ENCODE results near the gene WFIKKN1. TPM values are rescaled to one million over a fixed set of nuclear protein-coding genes. Genes with fewer than 3 reads are reported as not detected.

Gene WFIKKN1
- total RNA-seq, 2 experiments from 2014 or later: 0.47 to 1.2 TPM

DNA sequence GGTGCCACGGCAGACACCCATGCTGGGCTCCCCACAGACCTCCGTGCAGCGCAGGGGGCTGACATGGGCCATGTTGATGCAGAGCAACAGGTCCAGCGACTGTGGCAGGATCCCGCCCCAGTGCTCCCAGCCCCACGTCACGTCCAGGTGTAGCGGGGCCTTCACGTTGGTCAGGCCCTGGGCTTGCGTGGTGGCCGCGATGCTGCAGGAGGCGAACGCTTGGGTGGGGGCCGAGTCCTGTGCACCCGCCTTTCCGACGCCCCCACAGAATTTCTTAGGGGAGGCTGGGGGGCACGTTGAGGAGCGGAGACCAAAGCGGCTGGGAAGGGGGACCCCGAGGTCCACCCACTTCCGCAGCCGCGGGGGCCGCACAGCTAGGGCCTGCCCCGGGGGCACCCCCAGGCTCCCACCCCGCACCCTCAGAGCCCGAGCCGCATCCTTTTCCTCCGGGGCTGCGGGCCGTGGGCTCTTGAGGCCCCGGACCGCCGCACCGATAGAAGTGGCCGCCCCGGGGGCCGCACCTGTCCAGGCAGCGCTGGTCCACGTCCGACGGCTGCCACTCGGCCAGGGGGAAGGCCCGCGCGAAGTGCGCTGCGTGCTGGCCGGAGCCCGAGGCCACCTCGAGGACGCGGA lies 4.9 kb downstream of the WFIKKN1 start:
- Histone ChIP-seq H4K20me1 (ENCODE audit: insufficient read depth, low read length) (no peaks in the 10 kb centered on the region), H3K4me1 (ENCODE audit: insufficient read depth, low read length, poor library complexity, severe bottlenecking) (peaks cover 39% of the 10 kb centered on the region), H3K79me2 (ENCODE audit: insufficient read depth, low read depth, low read length) (peaks cover 8% of the 10 kb centered on the region; the same call in 1 of the 2 replicates), H3K9me2 (ENCODE audit: insufficient read depth, low read length) (no peaks in the 10 kb centered on the region), H3K9me3 (ENCODE audit: low read length) (no peaks in the 10 kb centered on the region), H3K36me3 (ENCODE audit: insufficient read depth, low read length) (peaks cover 8% of the 10 kb centered on the region; the same call in 1 of the 2 replicates), H3K27ac (ENCODE audit: low read depth, low read length, poor library complexity, severe bottlenecking) (peak overlapping the region; percentile 77), H3K4me2 (ENCODE audit: low read length) (peak overlapping the region; percentile 88), H3K4me3 (ENCODE audit: low read depth, low read length, poor library complexity, severe bottlenecking) (peak overlapping the region; percentile 87), H2AFZ (ENCODE audit: low read length) (peak overlapping the region; percentile 47)
- intact Hi-C loops (cut with micrococcal nuclease; ENCODE audit: unreplicated experiment): loop anchor here (1.0 kb wide), 2 partner anchors 32 to 46 kb away; no protein-coding TSS in a partner anchor
- BruUV-seq (replicated peaks): no TSS peak
- POLR2A ChIA-PET: interaction anchor here (1.0 kb wide), 1 partner anchor 43 kb away, joined by 3 read pairs; no protein-coding TSS in a partner anchor
- TF ChIP-seq EZH2phosphoT487 (IDR thresholded peaks at IDR 0.05; ENCODE audit: borderline replicate concordance, low read depth, low read length): no peak
- TF ChIP-seq, protein P1, sequence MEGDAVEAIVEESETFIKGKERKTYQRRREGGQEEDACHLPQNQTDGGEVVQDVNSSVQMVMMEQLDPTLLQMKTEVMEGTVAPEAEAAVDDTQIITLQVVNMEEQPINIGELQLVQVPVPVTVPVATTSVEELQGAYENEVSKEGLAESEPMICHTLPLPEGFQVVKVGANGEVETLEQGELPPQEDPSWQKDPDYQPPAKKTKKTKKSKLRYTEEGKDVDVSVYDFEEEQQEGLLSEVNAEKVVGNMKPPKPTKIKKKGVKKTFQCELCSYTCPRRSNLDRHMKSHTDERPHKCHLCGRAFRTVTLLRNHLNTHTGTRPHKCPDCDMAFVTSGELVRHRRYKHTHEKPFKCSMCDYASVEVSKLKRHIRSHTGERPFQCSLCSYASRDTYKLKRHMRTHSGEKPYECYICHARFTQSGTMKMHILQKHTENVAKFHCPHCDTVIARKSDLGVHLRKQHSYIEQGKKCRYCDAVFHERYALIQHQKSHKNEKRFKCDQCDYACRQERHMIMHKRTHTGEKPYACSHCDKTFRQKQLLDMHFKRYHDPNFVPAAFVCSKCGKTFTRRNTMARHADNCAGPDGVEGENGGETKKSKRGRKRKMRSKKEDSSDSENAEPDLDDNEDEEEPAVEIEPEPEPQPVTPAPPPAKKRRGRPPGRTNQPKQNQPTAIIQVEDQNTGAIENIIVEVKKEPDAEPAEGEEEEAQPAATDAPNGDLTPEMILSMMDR (conservative IDR thresholded peaks at IDR 0.05; ENCODE audit: low read length): no peak
- CTCF ChIA-PET (ENCODE audit: unreplicated experiment): interaction anchor here (0.5 kb wide), 1 partner anchor 252 kb away, joined by 4 read pairs; no protein-coding TSS in a partner anchor
- no peak for DNase-seq (ENCODE audit: low spot score)

DNA sequence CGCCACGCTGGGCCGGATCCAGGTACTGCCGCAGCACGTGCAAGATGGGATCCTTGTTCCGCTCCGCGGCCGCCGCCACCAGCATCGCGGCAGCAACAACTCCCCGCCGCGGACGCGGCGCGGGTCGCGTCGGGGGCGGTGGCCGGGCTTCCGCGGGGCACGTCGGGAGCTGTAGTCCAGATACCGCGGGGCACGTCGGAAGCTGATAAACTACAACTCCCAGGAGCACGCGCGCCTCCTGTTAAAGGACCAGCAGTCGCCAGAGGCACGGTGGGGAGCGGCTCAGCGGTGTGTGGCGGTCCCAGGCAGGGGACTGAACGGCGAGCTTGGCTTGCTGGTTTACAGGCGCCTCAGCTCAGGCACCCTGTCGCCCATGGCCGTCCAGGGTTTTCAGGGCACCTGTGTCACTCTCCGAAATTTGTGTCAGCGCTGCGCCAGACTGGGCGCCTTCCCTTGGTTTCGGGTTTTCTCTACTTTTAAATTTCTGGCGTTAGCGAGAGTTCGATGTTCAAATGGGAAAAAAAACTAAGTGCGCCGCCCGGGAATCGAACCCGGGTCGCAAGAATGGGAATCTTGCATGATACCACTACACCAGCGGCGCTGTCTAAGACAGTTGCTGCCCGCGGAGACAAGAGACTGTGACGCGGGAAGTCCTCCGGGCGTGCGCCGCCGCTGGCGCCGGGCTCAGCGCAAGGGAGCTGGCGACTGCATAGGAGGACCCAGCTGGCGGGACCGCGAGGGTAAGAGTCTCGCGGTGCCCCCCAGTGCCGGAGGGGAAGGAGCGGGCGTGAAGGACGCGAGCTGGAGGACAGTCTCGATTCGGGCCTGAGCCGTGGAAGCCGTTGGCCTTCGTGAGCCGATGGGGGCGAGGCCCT lies 5.7 kb downstream of the WFIKKN1 start, which contains the start of gene METTL26:
Gene METTL26, minus strand, starts transcription at position 100 of the 875 bp plus-strand sequence. Its CDS starts 15 bp downstream, at position 85.
- H3K9me3 ChIP-seq (ENCODE audit: low read length): no peaks in the 10 kb centered on the region
- DNase-seq (ENCODE audit: low spot score): peak; percentile 96
- H3K27ac ChIP-seq (ENCODE audit: low read depth, low read length, poor library complexity, severe bottlenecking): peak within 1 kb of the TSS; percentile 77
- TF ChIP-seq, protein P1 (conservative IDR thresholded peaks at IDR 0.05; ENCODE audit: low read length): no peak
- TF ChIP-seq EZH2phosphoT487 (IDR thresholded peaks at IDR 0.05; ENCODE audit: borderline replicate concordance, low read depth, low read length): no peak
- intact Hi-C loops (cut with micrococcal nuclease; ENCODE audit: unreplicated experiment): loop anchor here (1.0 kb wide), 2 partner anchors 31 to 47 kb away; no protein-coding TSS in a partner anchor
- no TSS peak for BruUV-seq (replicated peaks)
- H3K4me2 ChIP-seq (ENCODE audit: low read length): peak within 1 kb of the TSS; percentile 88
- H3K9me2 ChIP-seq (ENCODE audit: insufficient read depth, low read length): no peaks in the 10 kb centered on the region
- H3K36me3 ChIP-seq (ENCODE audit: insufficient read depth, low read length): peaks cover 8% of the 10 kb centered on the region; the same call in 1 of the 2 replicates
- peaks cover 46% of the 10 kb centered on the region for H3K4me1 ChIP-seq (ENCODE audit: insufficient read depth, low read length, poor library complexity, severe bottlenecking)
- H2AFZ ChIP-seq (ENCODE audit: low read length): peak within 1 kb of the TSS; percentile 47
- ChIA-PET POLR2A (interaction anchor here (0.6 to 1.0 kb wide), 2 partner anchors 43 to 385 kb away, joined by 3 to 5 read pairs; no protein-coding TSS in a partner anchor), CTCF (ENCODE audit: unreplicated experiment) (interaction anchor here (0.5 kb wide), 1 partner anchor 253 kb away, joined by 4 read pairs; no protein-coding TSS in a partner anchor)
- H3K79me2 ChIP-seq (ENCODE audit: insufficient read depth, low read depth, low read length): peaks cover 8% of the 10 kb centered on the region; the same call in 1 of the 2 replicates
- H4K20me1 ChIP-seq (ENCODE audit: insufficient read depth, low read length): no peaks in the 10 kb centered on the region
- peak within 1 kb of the TSS; percentile 87 for H3K4me3 ChIP-seq (ENCODE audit: low read depth, low read length, poor library complexity, severe bottlenecking)
